Measurements from ENCODE around the gene FOXP2.

DNA sequence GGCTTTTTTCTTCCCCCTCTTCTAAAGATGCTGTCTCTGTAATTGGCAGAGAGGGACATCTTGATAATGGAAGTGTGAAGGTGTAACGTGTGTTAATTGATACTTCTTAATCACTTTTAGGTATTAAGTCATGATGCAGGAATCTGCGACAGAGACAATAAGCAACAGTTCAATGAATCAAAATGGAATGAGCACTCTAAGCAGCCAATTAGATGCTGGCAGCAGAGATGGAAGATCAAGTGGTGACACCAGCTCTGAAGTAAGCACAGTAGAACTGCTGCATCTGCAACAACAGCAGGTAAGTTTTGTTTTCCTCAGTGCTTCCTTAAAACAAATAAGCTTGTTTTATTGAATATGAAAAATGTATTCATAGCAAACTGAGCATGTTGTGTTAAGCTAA lies 11.8 kb downstream of the FOXP2 start:
- no peak for TF ChIP-seq PPARA (CRISPR knock-in tag; IDR thresholded peaks at IDR 0.05; ENCODE audit: borderline replicate concordance)
- TF ChIP-seq ZFP3 (CRISPR knock-in tag; IDR thresholded peaks at IDR 0.05) = no peak
- TF ChIP-seq ZFP30 (CRISPR knock-in tag; IDR thresholded peaks at IDR 0.05) = no peak
- no peak for TF ChIP-seq ISL1 (CRISPR knock-in tag; IDR thresholded peaks at IDR 0.05)
- no peak for TF ChIP-seq CREB5 (CRISPR knock-in tag; IDR thresholded peaks at IDR 0.05; ENCODE audit: low read depth)
- no peak for TF ChIP-seq CSDC2 (CRISPR knock-in tag; IDR thresholded peaks at IDR 0.05)
- TF ChIP-seq, protein P1, sequence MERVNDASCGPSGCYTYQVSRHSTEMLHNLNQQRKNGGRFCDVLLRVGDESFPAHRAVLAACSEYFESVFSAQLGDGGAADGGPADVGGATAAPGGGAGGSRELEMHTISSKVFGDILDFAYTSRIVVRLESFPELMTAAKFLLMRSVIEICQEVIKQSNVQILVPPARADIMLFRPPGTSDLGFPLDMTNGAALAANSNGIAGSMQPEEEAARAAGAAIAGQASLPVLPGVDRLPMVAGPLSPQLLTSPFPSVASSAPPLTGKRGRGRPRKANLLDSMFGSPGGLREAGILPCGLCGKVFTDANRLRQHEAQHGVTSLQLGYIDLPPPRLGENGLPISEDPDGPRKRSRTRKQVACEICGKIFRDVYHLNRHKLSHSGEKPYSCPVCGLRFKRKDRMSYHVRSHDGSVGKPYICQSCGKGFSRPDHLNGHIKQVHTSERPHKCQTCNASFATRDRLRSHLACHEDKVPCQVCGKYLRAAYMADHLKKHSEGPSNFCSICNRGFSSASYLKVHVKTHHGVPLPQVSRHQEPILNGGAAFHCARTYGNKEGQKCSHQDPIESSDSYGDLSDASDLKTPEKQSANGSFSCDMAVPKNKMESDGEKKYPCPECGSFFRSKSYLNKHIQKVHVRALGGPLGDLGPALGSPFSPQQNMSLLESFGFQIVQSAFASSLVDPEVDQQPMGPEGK (CRISPR knock-in tag; IDR thresholded peaks at IDR 0.05; ENCODE audit: borderline replicate concordance) = no peak
- TF ChIP-seq GLIS3 (CRISPR knock-in tag; IDR thresholded peaks at IDR 0.05) = no peak
- TF ChIP-seq CSRNP3 (CRISPR knock-in tag; IDR thresholded peaks at IDR 0.05) = no peak
- TF ChIP-seq OSR1 (CRISPR knock-in tag; IDR thresholded peaks at IDR 0.05) = no peak
- no peak for TF ChIP-seq ESRRG (CRISPR knock-in tag; IDR thresholded peaks at IDR 0.05)
- TF ChIP-seq BACH2 (CRISPR knock-in tag; IDR thresholded peaks at IDR 0.05; ENCODE audit: borderline replicate concordance) = no peak
- no peak for TF ChIP-seq RARB (CRISPR knock-in tag; IDR thresholded peaks at IDR 0.05)
- no peak for TF ChIP-seq ZNF8 (CRISPR knock-in tag; IDR thresholded peaks at IDR 0.05)
